HG02623 (cell line): Measurements from ENCODE around the gene SIGLEC6.

ENCODE experiments used
- ATAC-seq: cut with Tn5 transposase; IDR thresholded peaks from one replicate; pipeline ENCODE4 v1.9.1; 2021; ENCODE audit warnings: moderate library complexity; ENCODE audit not compliant: unreplicated experiment

SIGLEC6 gene

GRCh38 chr19:51549533-51550324, 18.3 kb upstream of the SIGLEC6 start:
- no peak for ATAC-seq

DNA sequence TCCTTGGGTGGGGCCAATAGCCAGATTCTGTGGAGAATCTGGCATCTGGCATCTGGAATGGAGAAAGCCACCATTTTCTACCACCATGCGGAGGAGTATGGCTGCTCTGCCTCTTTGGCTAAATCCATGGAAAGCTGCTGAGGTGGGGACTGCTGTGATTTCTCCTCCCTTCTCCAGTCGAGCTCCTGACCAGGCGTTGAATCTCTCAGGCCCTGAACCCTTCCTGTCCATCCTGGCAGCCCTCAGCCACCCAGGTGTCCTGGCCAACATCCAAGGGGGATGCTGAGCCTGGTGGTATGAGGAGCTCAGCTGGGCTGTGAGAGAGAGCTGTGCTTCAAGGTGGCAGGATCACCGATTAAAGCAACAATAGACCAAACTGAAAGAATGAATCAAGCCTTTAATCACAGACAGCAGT, 17.4 kb upstream of the SIGLEC6 start:
- no peak for ATAC-seq

DNA sequence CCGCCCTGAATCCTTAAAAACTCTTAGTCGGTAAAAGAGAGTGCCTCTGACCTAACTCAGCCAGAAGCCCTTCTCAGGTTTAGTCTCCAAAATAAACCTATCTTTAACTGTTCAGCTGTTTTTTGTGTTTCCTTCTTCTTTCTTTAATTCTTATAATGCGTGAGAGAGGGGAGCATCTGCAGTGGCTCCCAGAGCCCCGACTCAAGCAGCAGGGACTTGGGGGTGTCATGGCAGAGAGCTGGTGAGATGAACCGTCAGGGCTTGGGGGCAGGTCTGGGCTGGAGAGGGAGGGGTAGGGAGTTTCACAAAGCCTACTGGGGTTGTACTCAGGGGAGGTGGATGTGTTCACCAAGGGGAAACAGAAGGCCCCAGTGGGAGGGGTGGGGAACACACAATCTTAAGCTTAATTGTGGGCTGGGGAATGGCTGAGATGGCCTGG, 16.8 kb upstream of the SIGLEC6 start:
- ATAC-seq = no peak

DNA sequence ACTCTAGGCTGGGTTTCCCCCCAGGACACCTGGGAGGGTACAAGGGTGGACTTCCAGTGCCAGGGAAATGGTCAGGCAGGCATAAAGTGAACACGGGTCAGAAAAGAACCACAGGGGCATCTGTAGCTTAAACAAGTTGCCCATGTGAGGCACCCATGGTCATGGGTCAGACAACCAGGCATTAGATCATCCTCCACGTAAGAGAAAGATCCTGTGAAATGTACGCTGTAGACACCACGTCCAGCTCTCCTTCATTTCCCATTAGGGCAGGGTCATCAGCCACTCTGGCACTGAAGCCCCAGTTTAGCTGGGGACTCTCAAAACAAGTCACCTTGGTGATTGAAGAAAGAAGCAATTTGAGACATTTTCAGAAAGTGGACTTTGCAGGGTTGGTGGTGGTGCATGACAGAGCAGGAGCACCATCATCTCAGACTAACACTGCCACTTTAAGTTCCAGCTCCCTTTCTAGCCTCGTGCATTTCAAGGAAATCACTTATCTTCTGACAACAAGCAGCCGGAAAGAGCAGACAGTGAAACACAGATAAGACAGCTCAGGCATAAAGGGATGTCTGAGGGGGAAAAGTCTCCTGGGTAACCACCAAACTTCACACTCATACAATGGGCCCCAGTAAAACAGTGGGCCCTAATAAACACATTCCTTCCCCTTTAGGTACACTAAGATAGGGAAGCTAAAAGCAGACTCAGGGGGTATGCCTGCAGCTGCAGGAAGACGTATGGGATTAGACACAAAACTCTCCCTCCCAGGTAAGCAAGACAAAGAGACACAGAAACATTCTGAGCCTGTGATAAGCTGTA, 16.1 kb upstream of the SIGLEC6 start:
- no peak for ATAC-seq

DNA sequence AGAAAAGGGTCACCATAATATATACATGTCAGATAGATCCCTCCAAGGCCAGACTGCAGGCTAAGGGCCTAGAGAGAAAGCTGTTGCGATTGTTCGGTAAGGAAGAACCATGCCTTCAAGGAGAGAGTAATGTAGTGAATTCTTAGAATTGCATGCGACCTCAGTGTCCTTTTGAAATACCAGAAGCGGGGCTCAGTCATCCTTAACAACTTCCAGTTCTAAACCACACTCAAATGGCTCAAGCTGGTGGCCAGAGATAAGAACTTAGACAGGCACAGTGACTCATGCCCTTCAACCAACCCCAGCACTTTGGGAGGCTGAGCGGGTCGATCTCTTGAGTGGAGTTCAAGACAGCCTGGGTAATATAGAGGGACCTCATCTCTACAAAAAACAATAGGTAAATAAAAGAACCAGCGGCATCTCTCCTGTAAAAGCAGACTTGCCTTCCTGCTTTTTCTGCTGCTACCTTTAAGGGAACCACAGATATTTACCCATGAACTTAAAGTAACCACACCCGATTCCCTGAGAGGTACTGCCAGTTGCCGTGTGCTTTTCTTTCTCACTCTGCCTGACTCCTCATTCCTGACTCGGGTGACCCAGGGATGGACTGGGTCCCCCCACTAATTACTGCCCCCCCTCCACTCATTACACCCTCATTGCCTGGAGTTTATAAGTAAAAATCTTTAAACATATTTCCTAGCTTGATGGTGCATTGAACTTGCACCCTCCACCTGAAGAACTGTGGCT, 15.4 kb upstream of the SIGLEC6 start:
- ATAC-seq = no peak

- ATAC-seq = no peak
Measured at GRCh38 chr19:51546107-51546649, 14.7 kb upstream of the SIGLEC6 start.

GRCh38 chr19:51544038-51544437, 12.6 kb upstream of the SIGLEC6 start:
- no peak for ATAC-seq

- no peak for ATAC-seq
Measured at GRCh38 chr19:51542699-51543098, 11.2 kb upstream of the SIGLEC6 start.

- no peak for ATAC-seq
Measured at GRCh38 chr19:51541458-51542357, 10.2 kb upstream of the SIGLEC6 start.

- no peak for ATAC-seq
Measured at GRCh38 chr19:51539821-51540366, 8.4 kb upstream of the SIGLEC6 start.

- no peak for ATAC-seq
Measured at GRCh38 chr19:51535535-51535934, 4.1 kb upstream of the SIGLEC6 start.

GRCh38 chr19:51530616-51531015, 854 bp downstream of the SIGLEC6 start:
- no peak for ATAC-seq

GRCh38 chr19:51529301-51529700, 2.2 kb downstream of the SIGLEC6 start:
- ATAC-seq = no peak

GRCh38 chr19:51525651-51526050, 5.8 kb downstream of the SIGLEC6 start:
- no peak for ATAC-seq

- no peak for ATAC-seq
Measured at GRCh38 chr19:51524666-51525264, 6.7 kb downstream of the SIGLEC6 start.

DNA sequence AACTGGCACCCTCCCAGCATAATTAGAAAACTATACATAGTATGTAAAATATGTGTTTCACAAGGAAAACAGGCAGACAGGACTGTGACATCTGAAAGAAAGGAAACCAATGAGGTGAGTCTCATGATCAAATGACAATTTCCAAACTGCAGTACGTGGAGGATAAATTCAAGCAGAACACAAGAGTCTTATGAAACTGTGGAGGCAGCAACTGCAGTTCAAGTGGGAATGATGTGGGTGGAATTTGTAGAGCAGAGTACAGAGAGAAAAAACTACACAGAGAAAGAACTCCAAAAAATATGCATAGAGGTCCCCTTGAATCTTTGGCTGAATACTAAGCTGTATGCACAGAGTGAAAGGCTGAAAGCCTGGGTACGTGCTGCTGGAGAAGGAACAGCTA, 9.7 kb downstream of the SIGLEC6 start:
- ATAC-seq = no peak

- no peak for ATAC-seq
Measured at GRCh38 chr19:51521357-51521756, 10.1 kb downstream of the SIGLEC6 start.

DNA sequence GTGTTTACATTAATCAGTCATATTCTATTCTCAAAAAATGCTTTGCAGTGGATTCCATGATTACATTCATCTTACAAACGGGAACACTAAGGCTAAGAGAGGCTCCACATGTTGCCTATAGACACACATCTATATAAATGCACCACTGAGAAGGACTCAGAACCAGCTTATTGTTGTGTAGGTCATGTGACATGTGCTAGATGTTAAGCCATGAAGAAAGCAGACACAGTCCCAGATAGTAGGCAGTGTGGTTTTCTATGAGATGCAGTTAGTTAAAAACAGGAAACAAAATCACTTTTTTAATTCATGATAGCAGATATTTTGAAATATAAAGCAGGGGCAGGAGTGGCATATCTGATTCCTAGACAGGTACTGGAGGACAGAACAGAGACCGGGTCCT, 10.7 kb downstream of the SIGLEC6 start:
- no peak for ATAC-seq

DNA sequence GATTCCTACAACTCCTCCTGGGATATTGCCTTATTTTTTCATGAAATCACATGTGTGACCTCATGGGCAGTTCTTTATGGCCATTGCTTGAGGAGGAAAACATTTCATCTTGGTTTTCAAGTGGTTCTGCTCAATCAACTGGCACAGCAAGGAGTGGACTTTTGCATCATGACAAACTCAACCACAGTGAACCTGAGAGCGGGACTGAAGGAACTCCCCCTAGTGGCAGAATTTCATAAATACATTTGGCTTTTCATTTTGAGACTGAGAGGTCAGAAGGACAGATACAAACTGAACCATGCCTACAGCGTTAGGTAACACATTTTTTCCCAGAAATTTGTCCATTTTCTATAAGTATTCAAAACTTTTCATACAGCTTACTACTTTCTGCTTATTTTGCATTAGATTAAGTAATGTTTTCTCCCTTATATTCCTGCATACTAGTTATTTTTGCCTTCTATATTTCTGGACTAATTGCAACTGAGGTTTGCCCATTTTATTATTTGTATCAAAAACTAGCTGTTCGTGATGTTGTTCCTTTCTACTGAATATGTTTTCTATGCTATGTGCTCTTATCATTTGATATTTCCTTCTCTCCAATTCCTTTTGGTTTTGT, 16.5 kb downstream of the SIGLEC6 start:
- no peak for ATAC-seq
